ENCODE results near the gene CLDN10. TPM values are rescaled to one million over a fixed set of nuclear protein-coding genes. Genes with fewer than 3 reads are reported as not detected.
"Not testable (repeated sequence)": the region's sequence is repeated elsewhere in the genome, so short reads cannot be mapped to it uniquely, and the experiment has no call there.

Gene CLDN10
- total RNA-seq, 1 donor from 2014 or later, result 4.0 TPM

DNA sequence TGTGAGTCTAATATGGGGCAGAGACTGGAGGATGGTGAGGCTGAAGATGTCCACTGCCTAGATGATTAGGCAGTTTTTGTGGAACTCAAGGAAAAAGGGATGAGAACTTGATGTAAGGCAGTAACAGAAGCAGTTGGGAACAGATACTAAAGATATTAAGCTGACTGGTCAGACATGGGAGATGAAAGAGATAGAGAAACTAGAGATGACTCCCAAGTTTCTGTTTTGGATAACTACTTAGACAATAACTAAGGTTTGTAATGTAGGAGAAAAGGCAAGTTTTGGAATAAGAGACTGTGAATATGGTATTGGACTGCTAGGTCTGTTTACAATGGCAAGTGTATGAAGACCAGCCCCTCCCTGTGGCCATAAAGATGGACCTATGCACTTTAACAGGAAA, 43.5 kb upstream of the CLDN10 start:
- TF ChIP-seq, protein P1, sequence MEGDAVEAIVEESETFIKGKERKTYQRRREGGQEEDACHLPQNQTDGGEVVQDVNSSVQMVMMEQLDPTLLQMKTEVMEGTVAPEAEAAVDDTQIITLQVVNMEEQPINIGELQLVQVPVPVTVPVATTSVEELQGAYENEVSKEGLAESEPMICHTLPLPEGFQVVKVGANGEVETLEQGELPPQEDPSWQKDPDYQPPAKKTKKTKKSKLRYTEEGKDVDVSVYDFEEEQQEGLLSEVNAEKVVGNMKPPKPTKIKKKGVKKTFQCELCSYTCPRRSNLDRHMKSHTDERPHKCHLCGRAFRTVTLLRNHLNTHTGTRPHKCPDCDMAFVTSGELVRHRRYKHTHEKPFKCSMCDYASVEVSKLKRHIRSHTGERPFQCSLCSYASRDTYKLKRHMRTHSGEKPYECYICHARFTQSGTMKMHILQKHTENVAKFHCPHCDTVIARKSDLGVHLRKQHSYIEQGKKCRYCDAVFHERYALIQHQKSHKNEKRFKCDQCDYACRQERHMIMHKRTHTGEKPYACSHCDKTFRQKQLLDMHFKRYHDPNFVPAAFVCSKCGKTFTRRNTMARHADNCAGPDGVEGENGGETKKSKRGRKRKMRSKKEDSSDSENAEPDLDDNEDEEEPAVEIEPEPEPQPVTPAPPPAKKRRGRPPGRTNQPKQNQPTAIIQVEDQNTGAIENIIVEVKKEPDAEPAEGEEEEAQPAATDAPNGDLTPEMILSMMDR (IDR thresholded peaks at IDR 0.05; ENCODE audit: insufficient read depth, low read length, poor library complexity, severe bottlenecking), result no peak
- H3K4me3 ChIP-seq (ENCODE audit: low read depth, low read length), result no peak overlapping the region
- no peak for DNase-seq (ENCODE audit: low read depth)
- H3K36me3 ChIP-seq (ENCODE audit: control insufficient read depth, insufficient read depth, low read length), result no peaks in the 10 kb centered on the region
- H3K27me3 ChIP-seq (ENCODE audit: control insufficient read depth, insufficient read depth, low read length), result no peaks in the 10 kb centered on the region

DNA sequence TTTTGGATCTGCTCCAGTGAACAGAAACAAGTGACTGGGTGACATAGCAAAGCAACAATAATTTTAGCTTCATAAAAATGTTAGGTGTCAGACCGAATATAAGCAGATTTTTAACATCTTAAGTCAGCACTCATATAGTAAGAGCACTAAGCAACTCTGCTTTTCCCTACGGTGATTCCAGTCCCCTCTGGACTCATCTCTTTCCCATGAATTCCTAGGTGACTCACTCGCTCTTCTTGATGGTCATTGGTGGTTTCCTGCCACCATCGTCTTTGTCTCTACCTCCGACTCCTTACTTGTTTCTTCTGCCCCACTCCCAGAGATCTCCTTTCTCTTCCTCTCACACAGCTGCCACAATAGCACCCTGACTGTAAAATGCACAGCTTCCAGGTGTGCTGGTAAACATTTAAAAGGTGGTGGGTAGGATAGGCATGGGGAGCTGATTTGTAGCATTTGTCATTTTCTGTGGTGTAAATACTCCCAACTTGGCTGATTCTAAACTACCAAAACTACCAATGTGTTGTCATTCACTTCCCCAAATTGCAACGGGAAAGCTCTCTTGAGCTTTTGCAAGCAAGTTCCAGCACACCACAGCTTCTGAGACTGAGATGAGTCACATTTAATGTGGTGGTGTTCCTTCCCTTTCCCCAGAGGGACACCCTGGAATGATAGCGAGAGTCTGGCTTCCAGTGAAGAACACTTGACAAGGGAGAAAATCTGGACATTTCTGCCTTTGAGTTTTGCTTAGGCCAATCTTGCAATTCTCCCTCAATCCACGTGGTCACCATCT, 42.8 kb upstream of the CLDN10 start:
- no peaks in the 10 kb centered on the region for H3K27me3 ChIP-seq (ENCODE audit: control insufficient read depth, insufficient read depth, low read length)
- no peak for DNase-seq (ENCODE audit: low read depth)
- TF ChIP-seq, protein P1 (IDR thresholded peaks at IDR 0.05; ENCODE audit: insufficient read depth, low read length, poor library complexity, severe bottlenecking), result no peak
- no peaks in the 10 kb centered on the region for H3K36me3 ChIP-seq (ENCODE audit: control insufficient read depth, insufficient read depth, low read length)
- no peak overlapping the region for H3K4me3 ChIP-seq (ENCODE audit: low read depth, low read length)

DNA sequence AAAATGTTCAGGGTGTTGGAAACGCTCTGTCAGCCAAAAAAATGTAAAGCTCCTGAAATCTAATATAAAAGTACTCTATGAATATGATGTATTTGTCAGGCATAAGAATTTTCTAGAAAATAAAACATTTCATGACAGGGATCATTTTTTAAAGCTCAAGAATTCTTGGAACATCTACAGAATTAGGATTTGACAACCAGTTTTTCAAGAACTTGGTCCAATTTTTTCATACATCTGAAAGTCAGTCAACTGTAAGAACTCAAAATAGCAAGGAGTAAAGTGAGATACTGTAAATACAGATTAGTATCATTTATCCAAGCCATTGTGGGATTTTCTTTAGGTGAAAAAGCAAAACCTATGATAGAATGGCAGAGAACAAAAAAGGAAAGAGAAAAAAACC, 41.6 kb upstream of the CLDN10 start:
- TF ChIP-seq, protein P1 (IDR thresholded peaks at IDR 0.05; ENCODE audit: insufficient read depth, low read length, poor library complexity, severe bottlenecking), result no peak

DNA sequence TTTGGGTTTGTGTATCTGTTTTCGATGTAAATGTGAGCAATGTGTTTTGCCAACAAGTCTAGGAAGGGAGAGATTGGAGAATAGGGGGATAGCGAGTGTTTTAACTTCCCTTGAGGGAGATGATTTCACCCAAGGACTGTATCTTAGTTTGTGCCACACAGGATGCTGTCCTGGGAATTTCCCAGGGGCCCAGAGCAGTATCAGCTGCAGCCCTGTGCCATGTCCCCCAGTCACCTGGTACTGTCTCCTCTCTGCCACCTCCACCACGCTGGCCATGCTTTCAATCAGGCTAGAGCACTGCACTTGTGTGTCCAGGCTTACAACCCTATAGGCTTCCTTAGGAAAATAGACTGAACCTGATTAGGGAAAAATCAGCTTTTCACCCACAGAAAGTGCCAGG, 40.1 kb upstream of the CLDN10 start:
- Histone ChIP-seq H3K4me3 (ENCODE audit: low read depth, low read length) (no peak overlapping the region), H3K27me3 (ENCODE audit: control insufficient read depth, insufficient read depth, low read length) (no peaks in the 10 kb centered on the region), H3K36me3 (ENCODE audit: control insufficient read depth, insufficient read depth, low read length) (no peaks in the 10 kb centered on the region)
- TF ChIP-seq, protein P1 (IDR thresholded peaks at IDR 0.05; ENCODE audit: insufficient read depth, low read length, poor library complexity, severe bottlenecking), result no peak
- DNase-seq (ENCODE audit: low read depth), result no peak

More for the DNA sequence above, 41.6 kb upstream of the CLDN10 start:
- no peak overlapping the region for H3K4me3 ChIP-seq (ENCODE audit: low read depth, low read length)
- H3K27me3 ChIP-seq (ENCODE audit: control insufficient read depth, insufficient read depth, low read length), result no peaks in the 10 kb centered on the region
- no peaks in the 10 kb centered on the region for H3K36me3 ChIP-seq (ENCODE audit: control insufficient read depth, insufficient read depth, low read length)
- DNase-seq (ENCODE audit: low read depth), result no peak

DNA sequence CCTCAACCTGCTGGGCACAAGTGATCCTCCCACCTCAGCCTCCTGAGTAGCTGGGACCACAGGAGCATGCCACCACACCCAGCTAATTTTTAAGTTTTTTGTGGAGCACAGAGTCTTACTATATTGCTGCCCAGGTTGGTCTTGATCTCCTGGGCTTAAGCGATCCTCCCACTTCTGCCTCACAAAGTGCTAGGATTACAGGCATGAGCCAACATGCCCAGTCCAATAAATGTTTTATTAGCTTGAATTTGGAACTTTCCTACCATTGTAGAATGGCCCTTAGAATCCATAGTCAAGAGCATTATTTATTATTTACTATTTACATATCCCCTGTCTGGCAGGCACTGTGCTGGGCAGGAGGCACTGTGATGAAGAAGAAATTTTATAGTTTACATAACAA, 39.6 kb upstream of the CLDN10 start:
- no peak for DNase-seq (ENCODE audit: low read depth)
- H3K36me3 ChIP-seq (ENCODE audit: control insufficient read depth, insufficient read depth, low read length), result no peaks in the 10 kb centered on the region

DNA sequence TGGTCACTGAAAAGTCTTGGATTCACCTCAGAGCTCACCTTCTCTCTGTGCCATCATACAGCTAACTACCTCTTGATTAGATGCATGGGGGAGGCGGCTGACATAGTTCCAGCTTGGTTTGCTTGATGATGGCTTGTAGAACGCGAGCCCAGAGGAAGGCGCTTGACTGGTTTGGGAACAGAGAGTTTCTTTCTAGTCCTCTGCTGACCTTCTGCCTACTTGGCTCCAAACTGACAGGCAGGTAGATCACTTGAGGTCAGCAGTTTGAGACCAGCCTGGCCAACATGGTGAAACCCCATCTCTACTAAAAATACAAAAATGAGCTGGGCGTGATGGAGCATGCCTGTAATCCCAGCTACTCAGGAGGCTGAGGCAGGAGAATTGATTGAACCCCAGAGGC, 36.9 kb upstream of the CLDN10 start:
- not testable (repeated sequence) for H3K36me3 ChIP-seq (ENCODE audit: control insufficient read depth, insufficient read depth, low read length); DNase-seq (ENCODE audit: low read depth); H3K4me3 ChIP-seq (ENCODE audit: low read depth, low read length); H3K27me3 ChIP-seq (ENCODE audit: control insufficient read depth, insufficient read depth, low read length)

More for the DNA sequence above, 39.6 kb upstream of the CLDN10 start:
- H3K27me3 ChIP-seq (ENCODE audit: control insufficient read depth, insufficient read depth, low read length), result no peaks in the 10 kb centered on the region
- TF ChIP-seq, protein P1 (IDR thresholded peaks at IDR 0.05; ENCODE audit: insufficient read depth, low read length, poor library complexity, severe bottlenecking), result no peak
- no peak overlapping the region for H3K4me3 ChIP-seq (ENCODE audit: low read depth, low read length)

Data from kidney epithelial cell (primary cell).